Loucy (cell line): ENCODE results near the gene TSPO.

Source experiments
- H2AFZ ChIP-seq: fragments of 200-600 bp; sonication (generic); 2 replicates; pipeline ENCODE4 v1.6.0; 2016; ENCODE audit warnings: antibody characterized with exemption, mild to moderate bottlenecking, low read length, moderate library complexity
- H3F3A ChIP-seq: fragments of 200-600 bp; 2 replicates; pipeline ENCODE4 v1.6.0; 2016; ENCODE audit warnings: antibody characterized with exemption, low read depth, mild to moderate bottlenecking
- H3K27me3 ChIP-seq: fragments of 200-600 bp; sonication (generic); 2 replicates; pipeline ENCODE4 v1.6.1; 2014; ENCODE audit warnings: low read length, mild to moderate bottlenecking; ENCODE audit not compliant: insufficient read depth, poor library complexity, severe bottlenecking
- H3K36me3 ChIP-seq: fragments of 200-600 bp; sonication (generic); 2 replicates; pipeline ENCODE4 v1.6.1; 2016; ENCODE audit warnings: low read length; ENCODE audit not compliant: insufficient read depth
- H3K4me1 ChIP-seq: fragments of 200-600 bp; sonication (generic); 2 replicates; pipeline ENCODE4 v1.5.1; 2014; ENCODE audit warnings: low read length, mild to moderate bottlenecking; ENCODE audit not compliant: insufficient read depth, poor library complexity, severe bottlenecking
- H3K4me2 ChIP-seq: fragments of 200-600 bp; sonication (generic); 2 replicates; pipeline ENCODE4 v1.6.0; 2014; ENCODE audit warnings: antibody characterized with exemption, low read length, low read depth, mild to moderate bottlenecking; ENCODE audit not compliant: poor library complexity, severe bottlenecking
- H3K4me3 ChIP-seq: fragments of 200-600 bp; sonication (generic); 2 replicates; pipeline ENCODE4 v1.5.1; 2014; ENCODE audit warnings: low read length, mild to moderate bottlenecking, mixed read lengths; ENCODE audit not compliant: poor library complexity, severe bottlenecking
- H3K79me2 ChIP-seq: fragments of 200-600 bp; sonication (generic); 2 replicates; pipeline ENCODE4 v1.6.1; 2014; ENCODE audit warnings: low read length; ENCODE audit not compliant: insufficient read depth
- H3K9ac ChIP-seq: fragments of 200-600 bp; sonication (generic); 2 replicates; pipeline ENCODE4 v1.6.0; 2014; ENCODE audit warnings: mild to moderate bottlenecking, low read depth, low read length, moderate library complexity; ENCODE audit not compliant: poor library complexity, severe bottlenecking
- H3K9me2 ChIP-seq: fragments of 200-600 bp; sonication (generic); replicated peaks from 2 replicates; pipeline ENCODE4 v1.6.1; 2016; ENCODE audit warnings: low read depth, low read length, mixed read lengths
- H3K9me3 ChIP-seq: fragments of 200-600 bp; sonication (generic); 2 replicates; pipeline ENCODE4 v1.6.1; 2014; ENCODE audit warnings: mild to moderate bottlenecking, antibody characterized with exemption, low read length, low read depth; ENCODE audit not compliant: insufficient read depth
- H4K20me1 ChIP-seq: fragments of 200-600 bp; sonication (generic); 2 replicates; pipeline ENCODE4 v1.6.0; 2014; ENCODE audit warnings: antibody characterized with exemption, low read length, mild to moderate bottlenecking; ENCODE audit not compliant: insufficient read depth, poor library complexity, severe bottlenecking
- CTCF ChIP-seq: fragments of 200-600 bp; sonication (generic); conservative IDR thresholded peaks from 2 replicates; pipeline ENCODE4 v1.5.1; 2014; ENCODE audit warnings: mild to moderate bottlenecking, antibody characterized with exemption, low read length
- EZH2phosphoT487 ChIP-seq: fragments of 200-600 bp; IDR thresholded peaks from 2 replicates; pipeline ENCODE4 v1.6.1; 2018; ENCODE audit warnings: antibody characterized with exemption, mild to moderate bottlenecking, moderate library complexity, borderline replicate concordance

TSPO gene

GRCh38 chr22:43205748-43206508 is 54.6 kb downstream of the TSPO start:
- no peaks in the 10 kb centered on the region for H3F3A ChIP-seq
- no peaks in the 10 kb centered on the region for H3K36me3 ChIP-seq
- H3K4me3 ChIP-seq, result no peak overlapping the region
- no peaks in the 10 kb centered on the region for H3K9me2 ChIP-seq
- H3K4me1 ChIP-seq, result no peaks in the 10 kb centered on the region
- no peak overlapping the region for H3K4me2 ChIP-seq
- no peak overlapping the region for H2AFZ ChIP-seq
- H3K9me3 ChIP-seq, result no peaks in the 10 kb centered on the region
- H3K79me2 ChIP-seq, result no peaks in the 10 kb centered on the region
- H4K20me1 ChIP-seq, result no peaks in the 10 kb centered on the region
- TF ChIP-seq EZH2phosphoT487, result no peak
- H3K27me3 ChIP-seq, result no peaks in the 10 kb centered on the region
- H3K9ac ChIP-seq, result no peak overlapping the region

- no peaks in the 10 kb centered on the region for H3K27me3 ChIP-seq
- no peak overlapping the region for H3K4me3 ChIP-seq
- H3F3A ChIP-seq, result no peaks in the 10 kb centered on the region
- H3K4me2 ChIP-seq, result no peak overlapping the region
- TF ChIP-seq CTCF (no peak), EZH2phosphoT487 (no peak)
- H3K9me2 ChIP-seq, result no peaks in the 10 kb centered on the region
- no peaks in the 10 kb centered on the region for H3K36me3 ChIP-seq
- H3K4me1 ChIP-seq, result no peaks in the 10 kb centered on the region
- H3K9ac ChIP-seq, result no peak overlapping the region
- no peaks in the 10 kb centered on the region for H4K20me1 ChIP-seq
- no peaks in the 10 kb centered on the region for H3K9me3 ChIP-seq
- no peak overlapping the region for H2AFZ ChIP-seq
- H3K79me2 ChIP-seq, result no peaks in the 10 kb centered on the region
Measured at GRCh38 chr22:43206509-43207161, 55.3 kb downstream of the TSPO start.

GRCh38 chr22:43207386-43207785 is 56.0 kb downstream of the TSPO start:
- H3K4me2 ChIP-seq, result no peak overlapping the region
- H3K4me3 ChIP-seq, result no peak overlapping the region
- H3K36me3 ChIP-seq, result no peaks in the 10 kb centered on the region
- H2AFZ ChIP-seq, result no peak overlapping the region
- H3K9me2 ChIP-seq, result no peaks in the 10 kb centered on the region
- no peaks in the 10 kb centered on the region for H3K27me3 ChIP-seq
- H3K79me2 ChIP-seq, result no peaks in the 10 kb centered on the region
- H3K9ac ChIP-seq, result no peak overlapping the region
- no peaks in the 10 kb centered on the region for H3K9me3 ChIP-seq
- no peaks in the 10 kb centered on the region for H3F3A ChIP-seq
- TF ChIP-seq CTCF, result no peak
- no peak for TF ChIP-seq EZH2phosphoT487
- H4K20me1 ChIP-seq, result no peaks in the 10 kb centered on the region
- no peaks in the 10 kb centered on the region for H3K4me1 ChIP-seq
